H1 (cell line): ENCODE measurements around the gene VSTM2B. TPM values are rescaled to one million over a fixed set of nuclear protein-coding genes. Genes with fewer than 3 reads are reported as not detected.

Experiments used
- CTCF ChIA-PET: fragments of 300-600 bp; sonication (Branson Sonifier 250); formaldehyde crosslinking; loops from one replicate; lab custom pipeline; 2021; ENCODE audit not compliant: partially characterized antibody; lab: Charles Lee
- POLR2A ChIA-PET: fragments of 300-600 bp; sonication (Branson Sonifier 250); formaldehyde crosslinking; loops from one replicate; lab custom pipeline; 2021; ENCODE audit warnings: inconsistent platforms; ENCODE audit not compliant: partially characterized antibody; lab: Charles Lee
- DNase-seq, 2 experiments: peaks; one replicate each; pipeline versions ENCODE4 v3.0.0 to v3.0.0-alpha.2; 2010 to 2022; ENCODE audit warnings: low spot score in 2 of 2, low read depth in 1 of 2, mixed read lengths in 1 of 2
- FAIRE-seq: peaks from 2 replicates; lab custom pipeline; 2011; peaks lifted over from hg19 to GRCh38; lab: Jason Lieb, UNC
- H2AFZ ChIP-seq: 2 replicates; pipeline ENCODE4 v1.8.1; 2012; ENCODE audit warnings: low read length, inconsistent platforms
- H2AK5ac ChIP-seq: 2 replicates; pipeline ENCODE4 v1.6.1; 2013; ENCODE audit warnings: low read depth, low read length
- H2BK120ac ChIP-seq: replicated peaks from 2 replicates; pipeline ENCODE3; 2013; ENCODE audit warnings: low read depth, low read length, inconsistent platforms
- H2BK12ac ChIP-seq: 2 replicates; pipeline ENCODE4 v1.6.1; 2013; ENCODE audit warnings: low read depth, low read length
- H2BK15ac ChIP-seq: 2 replicates; pipeline ENCODE4 v1.6.1; 2013; ENCODE audit warnings: low read length
- H2BK20ac ChIP-seq: 2 replicates; pipeline ENCODE4 v1.6.1; 2013; ENCODE audit warnings: low read length
- H2BK5ac ChIP-seq: 2 replicates; pipeline ENCODE4 v1.6.1; 2013; ENCODE audit warnings: low read depth, low read length
- H3K14ac ChIP-seq: 2 replicates; pipeline ENCODE4 v1.6.1; 2013; ENCODE audit warnings: inconsistent platforms; ENCODE audit not compliant: insufficient read length
- H3K18ac ChIP-seq: 2 replicates; pipeline ENCODE4 v1.6.1; 2013; ENCODE audit warnings: low read length; ENCODE audit errors: extremely low read depth
- H3K23ac ChIP-seq: 2 replicates; pipeline ENCODE4 v1.6.1; 2013; ENCODE audit warnings: inconsistent platforms; ENCODE audit not compliant: insufficient read length
- H3K23me2 ChIP-seq: 2 replicates; pipeline ENCODE4 v1.6.1; 2013; ENCODE audit warnings: low read depth, low read length
- H3K27ac ChIP-seq: 2 replicates; pipeline ENCODE4 v1.6.1; 2011; ENCODE audit warnings: low read depth, low read length, inconsistent platforms
- H3K27me3 ChIP-seq, 4 experiments: replicated peaks in 1 of 4; 1 replicate in 1 of 4; 2 replicates in 3 of 4; pipeline versions ENCODE4 v1.6.1 to v1.8.1; 2011 to 2013; ENCODE audit warnings: low read length in 3 of 4, mild to moderate bottlenecking in 3 of 4, inconsistent platforms in 2 of 4, mixed read lengths in 2 of 4, moderate library complexity in 1 of 4; ENCODE audit not compliant: control insufficient read depth in 3 of 4, insufficient read depth in 3 of 4; ENCODE audit errors: extremely low read depth in 1 of 4
- H3K36me3 ChIP-seq, 4 experiments: 2 replicates each; pipeline versions ENCODE4 v1.6.1 to v1.8.1; 2011 to 2013; ENCODE audit warnings: mild to moderate bottlenecking in 4 of 4, low read length in 3 of 4, moderate library complexity in 2 of 4, control low read depth in 1 of 4, inconsistent platforms in 1 of 4; ENCODE audit not compliant: insufficient read depth in 4 of 4, control insufficient read depth in 2 of 4
- H3K4ac ChIP-seq: replicated peaks from 2 replicates; pipeline ENCODE3; 2013; ENCODE audit warnings: low read length, low read depth, mixed read lengths, inconsistent platforms; ENCODE audit not compliant: insufficient read length
- H3K4me1 ChIP-seq, 4 experiments: replicated peaks in 1 of 4; 1 replicate in 1 of 4; 2 replicates in 3 of 4; pipeline versions ENCODE4 v1.6.1 to v1.8.1; 2011 to 2013; ENCODE audit warnings: low read length in 3 of 4, inconsistent platforms in 2 of 4, mixed read lengths in 1 of 4; ENCODE audit not compliant: insufficient read depth in 4 of 4, control insufficient read depth in 3 of 4
- H3K4me2 ChIP-seq, 2 experiments: 2 replicates each; pipeline versions ENCODE4 v1.6.1 to v1.8.1; 2011 to 2013; ENCODE audit warnings: low read depth in 2 of 2, low read length in 2 of 2, control low read depth in 1 of 2, inconsistent platforms in 1 of 2, mild to moderate bottlenecking in 1 of 2; ENCODE audit not compliant: insufficient read depth in 1 of 2
- H3K4me3 ChIP-seq, 4 experiments: fragments of 200-600, 300-600 bp in 1 of 4; sonication (generic), shearing (Covaris generic), sonication (Bioruptor Twin) in 1 of 4; 2 replicates each; pipeline versions ENCODE4 v1.5.1 to v1.8.1; 2011 to 2016; ENCODE audit warnings: low read length in 4 of 4, low read depth in 3 of 4, control low read depth in 2 of 4, inconsistent platforms in 2 of 4, mild to moderate bottlenecking in 2 of 4, mixed read lengths in 1 of 4, moderate library complexity in 1 of 4; ENCODE audit not compliant: insufficient read depth in 2 of 4; ENCODE audit errors: extremely low read depth in 1 of 4
- H3K56ac ChIP-seq: replicated peaks from 2 replicates; pipeline ENCODE3; 2013; ENCODE audit warnings: low read depth, mild to moderate bottlenecking, mixed read lengths, low read length, inconsistent platforms; ENCODE audit not compliant: insufficient read length
- H3K79me1 ChIP-seq: 2 replicates; pipeline ENCODE4 v1.6.1; 2013; ENCODE audit warnings: low read depth, low read length, control low read depth
- H3K79me2 ChIP-seq, 2 experiments: 2 replicates each; pipeline versions ENCODE4 v1.6.1 to v1.8.1; 2012 to 2013; ENCODE audit warnings: low read length in 2 of 2, mild to moderate bottlenecking in 2 of 2, inconsistent platforms in 1 of 2; ENCODE audit not compliant: insufficient read depth in 2 of 2, control insufficient read depth in 1 of 2
- H3K9ac ChIP-seq, 4 experiments: replicated peaks in 1 of 4; 1 replicate in 1 of 4; 2 replicates in 3 of 4; pipeline versions ENCODE4 v1.6.1 to v1.8.1; 2011 to 2013; ENCODE audit warnings: low read depth in 3 of 4, low read length in 3 of 4, control low read depth in 2 of 4, mild to moderate bottlenecking in 2 of 4, moderate library complexity in 2 of 4, inconsistent platforms in 1 of 4; ENCODE audit errors: extremely low read depth in 1 of 4
- H3K9me3 ChIP-seq, 2 experiments: 2 replicates each; pipeline versions ENCODE4 v1.6.1 to v1.8.1; 2012 to 2013; ENCODE audit warnings: mild to moderate bottlenecking in 2 of 2, moderate library complexity in 2 of 2, control low read depth in 1 of 2, inconsistent platforms in 1 of 2, low read depth in 1 of 2, low read length in 1 of 2, mixed read lengths in 1 of 2; ENCODE audit not compliant: insufficient read depth in 2 of 2
- H4K20me1 ChIP-seq, 2 experiments: replicated peaks in 1 of 2; 2 replicates each; pipeline versions ENCODE3 to v1.8.1; 2011 to 2013; ENCODE audit warnings: inconsistent platforms in 2 of 2, low read length in 2 of 2, mild to moderate bottlenecking in 1 of 2; ENCODE audit not compliant: insufficient read depth in 2 of 2, control insufficient read depth in 1 of 2
- H4K5ac ChIP-seq: 2 replicates; pipeline ENCODE4 v1.6.1; 2013; ENCODE audit warnings: low read length, low read depth, mixed read lengths, inconsistent platforms; ENCODE audit not compliant: insufficient read length
- H4K8ac ChIP-seq: 2 replicates; pipeline ENCODE4 v1.8.0; 2013; ENCODE audit warnings: mild to moderate bottlenecking, moderate library complexity, low read length, inconsistent platforms; ENCODE audit not compliant: insufficient read depth; ENCODE audit errors: extremely low read depth
- H4K91ac ChIP-seq: replicated peaks from 2 replicates; pipeline ENCODE3; 2013; ENCODE audit warnings: low read length, mixed read lengths, inconsistent platforms; ENCODE audit not compliant: insufficient read length
- ASH2L ChIP-seq: fragments of 200-600, 300-600 bp; sonication (generic); IDR thresholded peaks from one replicate; pipeline ENCODE4 v1.7.1; 2017; ENCODE audit warnings: low read length
- ATF3 ChIP-seq: IDR thresholded peaks from 2 replicates; pipeline ENCODE4 v1.6.1; 2011; ENCODE audit warnings: low read depth, mild to moderate bottlenecking, low read length; ENCODE audit not compliant: insufficient read depth
- CREB1 ChIP-seq: IDR thresholded peaks from 2 replicates; pipeline ENCODE4 v1.6.1; 2012; ENCODE audit warnings: inconsistent platforms
- EZH2 ChIP-seq: fragments of 200-600 bp; sonication (generic); IDR thresholded peaks from 2 replicates; pipeline ENCODE4 v1.7.1; 2012; ENCODE audit warnings: low read depth, mild to moderate bottlenecking, moderate library complexity, low read length, inconsistent platforms; ENCODE audit not compliant: severe bottlenecking
- GTF2F1 ChIP-seq: IDR thresholded peaks from 2 replicates; pipeline ENCODE4 v1.6.1; 2012; ENCODE audit warnings: low read depth, low read length, improper control_type of control experiment, borderline replicate concordance
- JUN ChIP-seq: IDR thresholded peaks from 2 replicates; pipeline ENCODE4 v1.6.1; 2011; ENCODE audit warnings: low read depth, mild to moderate bottlenecking, improper control_type of control experiment, low read length
- JUND ChIP-seq: IDR thresholded peaks from 2 replicates; pipeline ENCODE4 v1.6.1; 2011; ENCODE audit warnings: mild to moderate bottlenecking, improper control_type of control experiment, low read length
- KDM1A ChIP-seq: fragments of 200-600, 300-600 bp; sonication (generic); IDR thresholded peaks from 2 replicates; pipeline ENCODE4 v1.7.1; 2016; ENCODE audit warnings: mild to moderate bottlenecking, low read length, borderline replicate concordance
- RBBP5 ChIP-seq: IDR thresholded peaks from 2 replicates; pipeline ENCODE4 v1.7.1; 2012; ENCODE audit warnings: low read depth, mild to moderate bottlenecking, inconsistent platforms, low read length, moderate library complexity, borderline replicate concordance
- RXRA ChIP-seq: IDR thresholded peaks from 2 replicates; pipeline ENCODE4 v1.6.1; 2011; ENCODE audit warnings: low read depth, mild to moderate bottlenecking, low read length, moderate library complexity; ENCODE audit not compliant: insufficient read depth
- SIX5 ChIP-seq: IDR thresholded peaks from 2 replicates; pipeline ENCODE4 v1.6.1; 2011; ENCODE audit warnings: mild to moderate bottlenecking, low read depth, low read length
- SP1 ChIP-seq: IDR thresholded peaks from 2 replicates; pipeline ENCODE4 v1.6.1; 2011; ENCODE audit warnings: low read depth, low read length
- SP2 ChIP-seq: IDR thresholded peaks from 2 replicates; pipeline ENCODE4 v1.6.1; 2012; ENCODE audit warnings: mild to moderate bottlenecking, low read length, inconsistent platforms
- TAF1 ChIP-seq: IDR thresholded peaks from 2 replicates; pipeline ENCODE4 v1.6.1; 2011; ENCODE audit warnings: mild to moderate bottlenecking, low read depth, low read length
- TEAD4 ChIP-seq: IDR thresholded peaks from 2 replicates; pipeline ENCODE4 v1.6.1; 2012; ENCODE audit warnings: low read depth, low read length, inconsistent platforms, mixed read lengths
- YY1 ChIP-seq: IDR thresholded peaks from 2 replicates; pipeline ENCODE4 v1.6.1; 2011; ENCODE audit warnings: low read depth, mild to moderate bottlenecking, low read length
- WGBS, 2 experiments: shearing (Covaris generic) in 1 of 2; methylation state at CpG; one replicate each; pipeline versions ENCODE4 v1.1.6 to v1.1.7; 2013 to 2015; ENCODE audit warnings: low lambda C conversion rate in 2 of 2, mixed read lengths in 2 of 2, inconsistent platforms in 1 of 2, low coverage in 1 of 2, missing lambda C conversion rate in 1 of 2; ENCODE audit not compliant: insufficient replicate concordance in 2 of 2, insufficient coverage in 1 of 2, insufficient read length in 1 of 2; ENCODE audit errors: extremely low coverage in 1 of 2, missing lambda C conversion rate in 1 of 2; 5-methylcytosine and 5-hydroxymethylcytosine counted together
- polyA plus RNA-seq, 7 experiments: library from polyadenylated mRNA; depleted of rRNA in 3 of 7; stranded (reverse) in 5 of 7; unstranded in 2 of 7; fragments of >200 nt in 5 of 7; fragments of 200-250 nt in 2 of 7; gene quantifications; 1 replicate in 5 of 7; 2 replicates in 1 of 7; 4 replicates in 1 of 7; pipeline versions ENCODE4 v1.2.1 to v1.2.3, GENCODE V29; 2011 to 2013; ENCODE audit warnings: missing spikeins in 2 of 7, mixed read lengths in 2 of 7
- total RNA-seq: library from RNA; stranded (reverse); fragmentation: NEBNext Ultra II Directional; extraction: Animal tissue kit (Norgen Biotek cat#: 25700); gene quantifications from 2 replicates; pipeline ENCODE4 v1.2.1, GENCODE V29; 2021

The VSTM2B gene
- total and polyA plus RNA-seq, 2 of the 8 experiments (the other 6 are each of a cell fraction or from before 2014, with no cell fraction given) = 0.82 to 1.5 TPM

- Histone ChIP-seq H2BK20ac (no peak overlapping the region), H2BK5ac (no peak overlapping the region), H3K79me2 (no peaks in the 10 kb centered on the region), H3K4me3 (no peak overlapping the region), H2BK12ac (no peak overlapping the region), H3K23ac (no peak overlapping the region), H3K56ac (no peak overlapping the region), H2BK15ac (no peak overlapping the region), H3K4ac (no peak overlapping the region), H4K91ac (no peak overlapping the region), H3K27me3 (no peaks in the 10 kb centered on the region), H2AFZ (no peak overlapping the region), H3K79me1 (no peaks in the 10 kb centered on the region), H3K14ac (no peak overlapping the region), H3K18ac (no peak overlapping the region), H3K9ac (no peak overlapping the region), H2AK5ac (no peak overlapping the region), H3K36me3 (no peaks in the 10 kb centered on the region), H2BK120ac (no peak overlapping the region), H3K4me2 (no peak overlapping the region), H4K5ac (no peak overlapping the region), H3K23me2 (no peaks in the 10 kb centered on the region), H4K20me1 (no peaks in the 10 kb centered on the region), H3K9me3 (no peaks in the 10 kb centered on the region), H4K8ac (no peak overlapping the region), H3K27ac (no peak overlapping the region), H3K4me1 (peaks cover 2 to 10% (median 5%) of the 10 kb centered on the region in 4 experiments; a peak in 6 of 7 replicates)
- ChIA-PET CTCF (interaction anchor here (1.2 to 1.8 kb wide), 5 partner anchors 11 to 239 kb away, joined by 3 to 7 read pairs (median 5); no protein-coding TSS in a partner anchor), POLR2A (no interaction called here)
- FAIRE-seq (no peak), DNase-seq (no peak)
- 72% methylated on average over 3 of the region's 3 CpGs; no CpG with 5 or more reads in 1 of the 2 experiments for WGBS, 2 experiments
- TF ChIP-seq JUND (no peak), SP2 (no peak), KDM1A (no peak), ASH2L (no peak), SP1 (no peak), JUN (no peak), RBBP5 (no peak), SIX5 (no peak), YY1 (no peak), RXRA (no peak), TAF1 (no peak), GTF2F1 (no peak), EZH2 (no peak), ATF3 (no peak), TEAD4 (no peak), CREB1 (no peak)
These were observed 23.3 kb upstream of the VSTM2B start for GRCh38 chr19:29502581-29502850.
